MM.1S (cell line): ENCODE results near the gene IPO11.

Experiments used
- DNase-seq: peaks from one replicate; pipeline ENCODE4 v3.0.0-alpha.2; 2015
- H2AFZ ChIP-seq: fragments of 300-600 bp; sonication (generic); 2 replicates; pipeline ENCODE4 v1.6.0; 2016; ENCODE audit warnings: antibody characterized with exemption, low read length
- H3F3A ChIP-seq: fragments of 300-600 bp; sonication (generic); 2 replicates; pipeline ENCODE4 v1.6.1; 2016; ENCODE audit warnings: mild to moderate bottlenecking, antibody characterized with exemption, low read length, moderate library complexity, mixed read lengths; ENCODE audit not compliant: insufficient read depth
- H3K27ac ChIP-seq: fragments of 300-600 bp; sonication (generic); 2 replicates; pipeline ENCODE4 v1.5.1; 2016; ENCODE audit warnings: mild to moderate bottlenecking, low read length
- H3K27me3 ChIP-seq: fragments of 300-600 bp; sonication (generic); replicated peaks from 2 replicates; pipeline ENCODE4 v1.6.0; 2016; ENCODE audit warnings: low read length; ENCODE audit not compliant: insufficient read depth
- H3K36me3 ChIP-seq: fragments of 300-600 bp; sonication (generic); replicated peaks from 2 replicates; pipeline ENCODE4 v1.6.1; 2016; ENCODE audit warnings: mild to moderate bottlenecking, low read length, mixed read lengths; ENCODE audit not compliant: insufficient read depth
- H3K4me1 ChIP-seq: fragments of 300-600 bp; sonication (generic); 2 replicates; pipeline ENCODE4 v1.6.1; 2016; ENCODE audit warnings: low read length, mixed read lengths
- H3K4me2 ChIP-seq: fragments of 300-600 bp; sonication (generic); 2 replicates; pipeline ENCODE4 v1.6.0; 2016; ENCODE audit warnings: low read depth, low read length
- H3K4me3 ChIP-seq: fragments of 300-600 bp; sonication (generic); 2 replicates; pipeline ENCODE4 v1.5.1; 2016; ENCODE audit warnings: low read length, mixed read lengths
- H3K79me2 ChIP-seq: fragments of 300-600 bp; sonication (generic); 2 replicates; pipeline ENCODE4 v1.6.1; 2016; ENCODE audit warnings: mixed run types, low read length, mixed read lengths
- H3K9ac ChIP-seq: fragments of 300-600 bp; sonication (generic); 2 replicates; pipeline ENCODE4 v1.6.1; 2016; ENCODE audit warnings: low read length, mixed read lengths
- H3K9me2 ChIP-seq: fragments of 300-600 bp; sonication (generic); replicated peaks from 2 replicates; pipeline ENCODE4 v1.6.1; 2016; ENCODE audit warnings: mild to moderate bottlenecking, low read length, mixed read lengths; ENCODE audit not compliant: insufficient read depth
- H3K9me3 ChIP-seq: fragments of 300-600 bp; sonication (generic); replicated peaks from 2 replicates; pipeline ENCODE4 v1.6.1; 2016; ENCODE audit warnings: mild to moderate bottlenecking, low read length, mixed read lengths; ENCODE audit not compliant: insufficient read depth
- H4K20me1 ChIP-seq: fragments of 300-600 bp; sonication (generic); 2 replicates; pipeline ENCODE4 v1.6.1; 2016; ENCODE audit warnings: mild to moderate bottlenecking, low read length, moderate library complexity, mixed read lengths; ENCODE audit not compliant: insufficient read depth
- EZH2 ChIP-seq: fragments of 300-600 bp; sonication (generic); optimal IDR thresholded peaks from 2 replicates; pipeline ENCODE3; 2017; ENCODE audit warnings: low read depth, mild to moderate bottlenecking, antibody characterized with exemption, low read length, mixed read lengths
- EZH2phosphoT487 ChIP-seq: fragments of 300-600 bp; sonication (generic); IDR thresholded peaks from 2 replicates; pipeline ENCODE4 v1.6.1; 2018; ENCODE audit warnings: antibody characterized with exemption, low read length
- TF ChIP-seq, protein P1 (sequence below): fragments of 300-600 bp; sonication (generic); IDR thresholded peaks from 2 replicates; pipeline ENCODE4 v1.5.1; 2016; ENCODE audit warnings: antibody characterized with exemption, low read length, mixed read lengths

IPO11 gene

GRCh38 chr5:62465985-62466925 is 53.7 kb downstream of the IPO11 start:
- Histone ChIP-seq H3F3A (no peaks in the 10 kb centered on the region), H2AFZ (no peak overlapping the region), H3K9me3 (no peaks in the 10 kb centered on the region), H3K36me3 (no peaks in the 10 kb centered on the region; the same call in 1 of the 2 replicates), H3K27me3 (no peaks in the 10 kb centered on the region), H3K9me2 (no peaks in the 10 kb centered on the region), H3K27ac (no peak overlapping the region), H4K20me1 (no peaks in the 10 kb centered on the region), H3K4me1 (peaks cover 14% of the 10 kb centered on the region), H3K79me2 (peaks cover 33% of the 10 kb centered on the region), H3K9ac (no peak overlapping the region), H3K4me3 (no peak overlapping the region), H3K4me2 (no peak overlapping the region)
- TF ChIP-seq EZH2 (no peak), EZH2phosphoT487 (no peak)
- TF ChIP-seq, protein P1, sequence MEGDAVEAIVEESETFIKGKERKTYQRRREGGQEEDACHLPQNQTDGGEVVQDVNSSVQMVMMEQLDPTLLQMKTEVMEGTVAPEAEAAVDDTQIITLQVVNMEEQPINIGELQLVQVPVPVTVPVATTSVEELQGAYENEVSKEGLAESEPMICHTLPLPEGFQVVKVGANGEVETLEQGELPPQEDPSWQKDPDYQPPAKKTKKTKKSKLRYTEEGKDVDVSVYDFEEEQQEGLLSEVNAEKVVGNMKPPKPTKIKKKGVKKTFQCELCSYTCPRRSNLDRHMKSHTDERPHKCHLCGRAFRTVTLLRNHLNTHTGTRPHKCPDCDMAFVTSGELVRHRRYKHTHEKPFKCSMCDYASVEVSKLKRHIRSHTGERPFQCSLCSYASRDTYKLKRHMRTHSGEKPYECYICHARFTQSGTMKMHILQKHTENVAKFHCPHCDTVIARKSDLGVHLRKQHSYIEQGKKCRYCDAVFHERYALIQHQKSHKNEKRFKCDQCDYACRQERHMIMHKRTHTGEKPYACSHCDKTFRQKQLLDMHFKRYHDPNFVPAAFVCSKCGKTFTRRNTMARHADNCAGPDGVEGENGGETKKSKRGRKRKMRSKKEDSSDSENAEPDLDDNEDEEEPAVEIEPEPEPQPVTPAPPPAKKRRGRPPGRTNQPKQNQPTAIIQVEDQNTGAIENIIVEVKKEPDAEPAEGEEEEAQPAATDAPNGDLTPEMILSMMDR, result no peak
- DNase-seq, result no peak

GRCh38 chr5:62473209-62473608 is 60.6 kb downstream of the IPO11 start:
- H3K4me3 ChIP-seq, result no peak overlapping the region

GRCh38 chr5:62475072-62475471 is 62.5 kb downstream of the IPO11 start:
- no peaks in the 10 kb centered on the region for H3K4me1 ChIP-seq
- no peak overlapping the region for H3K27ac ChIP-seq
- DNase-seq, result no peak
- H2AFZ ChIP-seq, result no peak overlapping the region
- TF ChIP-seq EZH2, result no peak
- TF ChIP-seq, protein P1, result no peak
- no peak for TF ChIP-seq EZH2phosphoT487
- H3K27me3 ChIP-seq, result no peaks in the 10 kb centered on the region
- no peak overlapping the region for H3K4me3 ChIP-seq
- no peaks in the 10 kb centered on the region for H3K36me3 ChIP-seq
- H3K9me2 ChIP-seq, result no peaks in the 10 kb centered on the region
- no peaks in the 10 kb centered on the region for H3K79me2 ChIP-seq
- H4K20me1 ChIP-seq, result no peaks in the 10 kb centered on the region
- H3K9ac ChIP-seq, result no peak overlapping the region
- no peaks in the 10 kb centered on the region for H3F3A ChIP-seq
- no peak overlapping the region for H3K4me2 ChIP-seq
- H3K9me3 ChIP-seq, result no peaks in the 10 kb centered on the region

More at GRCh38 chr5:62473209-62473608, 60.6 kb downstream of the IPO11 start:
- no peak overlapping the region for H3K9ac ChIP-seq
- no peaks in the 10 kb centered on the region for H3K79me2 ChIP-seq
- DNase-seq, result no peak
- H3K9me3 ChIP-seq, result no peaks in the 10 kb centered on the region
- H3K4me1 ChIP-seq, result no peaks in the 10 kb centered on the region
- no peak overlapping the region for H3K27ac ChIP-seq
- no peak overlapping the region for H3K4me2 ChIP-seq
- H3K9me2 ChIP-seq, result no peaks in the 10 kb centered on the region
- no peaks in the 10 kb centered on the region; the same call in 1 of the 2 replicates for H3K36me3 ChIP-seq
- TF ChIP-seq, protein P1, result no peak
- TF ChIP-seq EZH2phosphoT487 (no peak), EZH2 (no peak)
- no peaks in the 10 kb centered on the region for H3K27me3 ChIP-seq
- no peaks in the 10 kb centered on the region for H3F3A ChIP-seq
- H4K20me1 ChIP-seq, result no peaks in the 10 kb centered on the region
- no peak overlapping the region for H2AFZ ChIP-seq
